ENCODE data around the gene POLN.
"Not testable (repeated sequence)": the region's sequence is repeated elsewhere in the genome, so short reads cannot be mapped to it uniquely, and the experiment has no call there.

POLN gene

DNA sequence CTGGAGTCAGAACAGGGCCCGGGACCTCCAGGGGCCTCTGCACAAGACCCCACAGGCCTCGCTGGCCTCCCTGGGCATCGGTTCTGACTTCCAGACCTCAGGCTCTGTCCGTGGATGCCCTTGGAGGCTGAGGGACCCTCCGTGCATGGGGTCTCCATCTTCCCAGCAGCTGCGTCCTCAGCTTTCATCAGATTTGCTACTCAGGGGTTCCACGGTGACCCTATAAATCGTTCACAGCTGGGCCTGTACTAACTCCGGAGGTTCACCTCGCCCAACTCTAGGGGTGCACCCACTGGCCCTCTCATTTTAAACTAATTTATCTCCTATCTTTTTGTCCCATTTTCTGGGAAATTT lies 33.1 kb upstream of the POLN start:
- DNase-seq = not testable (repeated sequence)

DNA sequence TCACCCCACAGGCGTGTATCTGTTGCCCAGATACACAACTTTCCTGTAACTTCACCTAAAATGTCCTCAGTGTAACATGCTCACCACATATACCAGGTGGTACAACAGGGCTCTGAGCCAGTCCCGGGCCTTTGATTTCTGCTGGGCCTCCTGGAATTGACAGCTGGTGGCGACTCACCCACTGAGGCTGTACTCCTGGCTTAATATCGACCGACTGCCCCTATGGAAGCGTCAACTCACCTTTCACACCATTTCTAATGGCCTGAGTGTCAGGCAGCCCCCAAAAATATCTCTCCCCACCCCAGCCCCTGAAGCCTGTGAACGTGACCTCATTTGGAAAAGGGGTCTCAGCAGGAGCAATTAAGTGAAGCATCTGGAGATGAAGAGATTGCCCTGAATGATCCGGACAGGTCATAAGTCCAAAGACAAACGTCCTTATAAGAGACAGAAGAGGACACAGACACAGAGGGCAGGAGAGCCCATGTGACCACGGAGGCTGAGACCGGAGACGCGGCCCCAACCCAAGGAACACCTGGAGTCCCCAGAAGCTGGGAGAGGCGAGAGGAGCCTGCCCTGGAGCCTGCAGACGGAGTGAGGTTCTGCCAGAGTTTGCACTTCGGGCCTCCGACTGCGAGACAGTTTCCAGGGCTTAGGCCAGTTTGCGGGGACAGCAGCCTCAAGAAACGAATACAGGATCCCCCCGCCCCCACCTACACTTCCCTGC lies 32.6 kb upstream of the POLN start:
- DNase-seq = no peak

DNA sequence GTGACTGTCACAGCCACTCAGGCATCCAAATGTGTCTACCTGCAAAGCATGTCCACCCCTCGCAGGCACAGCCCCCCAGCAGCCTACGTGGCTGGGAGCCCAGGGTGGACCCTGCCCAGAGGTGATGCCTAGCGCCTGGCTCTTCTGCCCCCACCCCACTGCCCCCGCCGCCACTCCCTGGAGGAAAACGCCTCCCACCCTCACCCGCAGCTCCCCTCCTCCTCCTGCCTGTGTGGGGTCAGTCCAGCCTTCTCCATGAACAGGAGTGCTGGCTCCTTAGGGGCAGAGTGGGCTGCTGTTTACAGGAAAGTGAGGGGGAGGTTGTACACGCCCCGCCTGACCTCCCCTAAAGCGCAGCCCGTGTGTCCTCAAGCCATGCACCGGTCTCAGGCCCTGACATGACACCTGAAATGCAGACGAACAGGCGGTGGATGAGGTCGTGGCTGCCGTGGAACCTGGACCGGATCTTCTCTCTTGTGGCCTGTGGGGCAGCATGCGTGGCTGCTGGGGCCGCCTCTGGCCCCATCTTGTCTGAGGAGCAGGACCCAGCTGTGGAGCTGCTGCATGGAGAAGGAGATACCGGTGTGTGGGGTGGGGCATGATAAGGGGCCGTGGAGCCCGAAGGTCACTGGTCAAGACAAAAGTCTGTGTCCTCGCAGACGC lies 31.9 kb upstream of the POLN start:
- DNase-seq = no peak

DNA sequence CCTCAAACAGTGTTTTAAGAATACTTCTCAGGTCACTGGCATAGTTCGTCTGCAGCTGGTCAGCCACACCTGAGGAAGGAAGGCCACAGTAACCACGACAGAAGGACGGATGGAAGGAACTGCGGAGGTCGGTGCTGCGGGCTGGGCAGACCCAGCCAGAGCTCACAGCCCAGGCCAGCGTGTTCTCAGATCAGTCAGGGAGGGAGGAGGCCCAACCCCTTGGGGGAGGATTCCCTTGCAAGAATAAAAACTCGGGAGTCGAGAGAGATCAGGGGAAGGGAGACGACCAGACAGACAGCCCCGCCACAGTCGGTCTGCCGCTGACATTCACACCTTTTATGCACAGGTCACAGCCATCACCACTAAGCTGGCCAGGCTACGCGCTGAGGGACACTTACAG lies 31.3 kb upstream of the POLN start:
- no peak for DNase-seq

- DNase-seq = no peak
Measured at GRCh38 chr4:2272828-2273120, 30.9 kb upstream of the POLN start.

DNA sequence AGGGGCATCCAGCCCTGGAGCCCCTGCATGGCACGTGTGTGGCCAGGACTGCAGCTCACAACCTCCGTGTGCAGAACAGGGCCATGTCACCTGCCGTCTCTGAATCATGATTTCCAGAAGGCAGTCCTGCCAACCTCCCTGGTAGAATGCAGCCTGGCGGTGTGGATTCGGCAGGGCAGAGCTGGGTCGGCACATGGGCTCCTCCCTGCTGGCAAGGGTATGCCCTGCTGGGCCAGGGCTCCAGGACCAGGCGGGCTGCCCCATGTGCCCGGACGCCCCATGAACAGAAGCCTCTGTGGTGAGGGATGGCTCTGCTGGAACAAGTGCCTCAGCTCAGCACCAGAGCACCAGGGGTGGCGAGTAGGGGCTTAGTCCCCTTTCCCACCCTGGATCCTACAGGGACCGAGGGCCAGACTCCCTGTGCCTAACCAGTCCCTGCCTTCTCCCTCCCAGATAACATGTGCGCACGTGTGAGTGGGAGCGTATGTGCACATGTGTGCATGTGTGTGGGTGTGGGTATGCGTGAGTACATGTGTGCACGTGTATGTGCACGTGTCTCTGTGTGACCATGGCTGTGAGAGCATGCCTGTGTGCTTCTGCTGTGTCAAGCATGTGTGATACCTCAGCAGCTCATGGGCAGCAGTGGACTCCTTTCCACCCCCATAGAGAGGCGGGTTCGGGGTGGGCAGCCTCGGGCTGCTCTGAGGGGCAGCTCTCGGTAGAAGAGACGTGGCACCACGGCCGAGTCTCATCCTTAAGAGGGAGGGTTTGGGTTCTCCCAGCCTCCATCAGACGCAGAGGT lies 30.3 kb upstream of the POLN start:
- no peak for DNase-seq

DNA sequence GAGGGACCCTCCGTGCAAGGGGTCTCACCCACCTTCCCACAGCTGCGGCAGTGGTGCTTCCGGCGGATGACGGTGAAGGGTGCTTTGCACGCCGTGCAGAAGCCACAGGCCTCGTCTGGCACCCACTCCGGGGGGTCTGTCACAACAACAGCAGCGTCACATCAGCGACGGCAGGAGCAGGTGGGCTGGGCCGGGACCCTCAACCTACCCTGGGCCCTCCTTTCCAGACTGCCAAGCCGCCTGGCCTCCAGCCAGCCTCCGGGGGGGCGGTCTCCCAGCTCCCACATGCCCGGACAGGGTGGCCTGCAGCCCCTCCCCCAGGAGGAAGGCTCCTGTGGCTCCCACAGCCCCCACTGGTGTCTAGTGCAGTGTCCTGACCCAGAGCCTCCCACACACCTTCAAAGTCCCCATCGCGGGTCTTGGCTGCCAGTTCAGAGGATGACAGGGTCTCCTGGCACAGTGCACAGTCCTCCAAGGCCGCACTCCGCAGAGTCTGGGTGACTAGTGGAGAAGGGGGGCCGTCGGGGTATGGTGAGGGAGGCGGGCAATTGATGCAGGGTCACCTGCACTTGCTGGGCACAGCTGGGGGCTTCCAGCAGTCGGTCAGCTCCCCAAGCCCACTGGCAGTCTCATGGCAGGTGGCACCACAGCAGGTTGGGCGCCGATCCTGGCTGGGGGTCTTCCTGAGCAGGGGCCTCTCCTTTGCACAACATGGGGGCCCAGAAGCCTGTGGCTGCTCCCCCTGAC lies 29.5 kb upstream of the POLN start:
- no peak for DNase-seq

GRCh38 chr4:2270341-2271165 lies 28.6 kb upstream of the POLN start:
- no peak for DNase-seq

- no peak for DNase-seq
Measured at GRCh38 chr4:2269618-2270163, 27.8 kb upstream of the POLN start.

- no peak for DNase-seq
Measured at GRCh38 chr4:2269206-2269531, 27.2 kb upstream of the POLN start.

- DNase-seq = no peak
Measured at GRCh38 chr4:2268357-2269205, 26.7 kb upstream of the POLN start.

DNA sequence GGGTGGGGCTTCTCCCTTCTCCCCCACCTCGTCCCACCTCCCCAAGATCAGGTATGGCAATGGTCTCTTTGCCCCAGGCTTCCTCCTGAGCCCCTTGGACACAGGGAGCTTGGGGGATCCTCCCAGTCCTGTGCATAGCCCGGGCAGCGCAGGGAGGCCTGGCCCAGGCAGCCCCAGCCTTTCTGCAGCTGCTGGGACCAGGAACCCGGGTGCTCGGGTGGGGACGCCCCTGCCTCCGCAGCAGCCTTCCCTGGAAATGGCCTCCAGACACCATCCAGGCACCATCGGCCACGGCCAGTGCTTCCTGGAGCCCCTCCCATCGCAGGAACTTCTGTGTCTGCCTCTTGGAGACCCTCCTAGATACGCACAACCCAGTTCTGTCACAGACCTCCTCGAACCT lies 25.9 kb upstream of the POLN start:
- no peak for DNase-seq

- DNase-seq = no peak
Measured at GRCh38 chr4:2267320-2267811, 25.4 kb upstream of the POLN start.

- DNase-seq = no peak
Measured at GRCh38 chr4:2266821-2267220, 24.9 kb upstream of the POLN start.

DNA sequence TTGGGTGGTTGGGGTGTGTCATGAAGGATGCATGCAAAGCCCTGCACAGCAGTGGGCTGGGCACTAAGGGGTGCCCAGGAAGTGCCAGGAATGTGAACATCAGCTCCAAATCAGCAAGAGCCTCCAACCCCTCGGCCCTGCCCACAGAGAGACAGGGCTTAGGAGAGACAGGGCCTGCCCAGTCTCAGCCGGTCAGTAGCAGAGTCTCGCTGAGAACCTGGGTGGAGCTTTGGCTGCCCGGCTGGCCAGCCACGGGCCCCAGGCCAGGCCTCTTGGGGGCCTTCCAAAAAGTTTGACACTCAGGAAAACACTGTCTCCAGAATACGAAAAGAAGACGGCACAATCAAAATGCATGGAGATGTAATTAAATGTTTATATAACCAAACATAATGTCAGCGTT lies 24.3 kb upstream of the POLN start:
- no peak for DNase-seq

DNA sequence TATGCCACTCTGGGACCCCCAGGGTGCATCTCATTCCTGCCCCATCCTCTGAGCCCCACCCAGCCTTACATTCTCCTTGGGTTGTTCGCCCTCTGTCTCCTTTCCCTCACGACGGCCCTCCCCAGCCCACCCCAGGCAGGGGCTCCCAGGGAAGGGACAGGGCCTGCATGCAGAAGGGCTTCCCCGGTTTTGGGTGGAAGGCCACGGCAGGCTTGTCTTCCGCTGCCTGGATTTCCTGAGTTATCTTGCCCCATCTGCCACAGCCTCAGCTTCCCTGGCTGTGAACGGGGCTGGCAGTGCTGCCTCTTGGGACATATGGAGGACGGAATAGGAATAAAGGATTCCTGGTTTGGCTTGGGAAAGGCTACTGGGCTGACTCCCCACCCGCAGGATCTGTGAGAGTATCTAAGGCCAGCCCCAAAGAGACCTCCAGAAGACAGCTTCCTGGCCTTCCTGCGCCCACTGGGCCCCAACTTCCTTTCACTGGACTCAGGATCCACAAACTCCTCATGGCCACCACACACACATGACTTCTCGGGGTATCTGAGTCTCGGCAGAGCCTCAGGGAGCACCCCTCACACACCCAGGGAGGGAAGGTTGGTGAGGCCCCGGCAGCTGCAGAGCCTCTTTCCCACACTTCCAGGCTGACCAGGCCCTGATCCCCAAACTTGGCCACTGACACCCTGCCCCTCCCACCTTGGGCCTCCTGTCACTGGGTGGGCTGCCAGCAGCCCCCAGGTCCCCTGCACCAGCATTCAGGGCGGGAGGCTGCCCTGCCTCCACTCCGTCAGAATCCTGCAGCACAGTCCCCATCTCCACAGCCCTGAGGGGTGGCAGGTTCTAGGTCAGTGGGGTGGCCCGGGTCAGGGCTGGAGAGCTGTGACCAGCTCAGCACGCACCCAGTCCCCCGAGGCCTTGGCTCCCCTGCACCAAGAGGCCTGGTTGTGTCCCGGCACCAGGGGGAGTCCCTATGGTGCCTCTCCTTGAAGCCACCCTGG lies 23.5 kb upstream of the POLN start:
- no peak for DNase-seq

- no peak for DNase-seq
Measured at GRCh38 chr4:2264481-2265041, 22.6 kb upstream of the POLN start.

- no peak for DNase-seq
Measured at GRCh38 chr4:2263926-2264321, 22.0 kb upstream of the POLN start.

- no peak for DNase-seq
Measured at GRCh38 chr4:2262944-2263250, 21.0 kb upstream of the POLN start.

Data from islet precursor cell (in vitro differentiated cells).